OCI-LY7 (cell line): ENCODE data around the gene CYP19A1. TPM values are rescaled to one million over a fixed set of nuclear protein-coding genes. Genes with fewer than 3 reads are reported as not detected.

Source experiments
- BruUV-seq: library from RNA; stranded (reverse); fragments of 400-500 nt; replicated peaks from 2 replicates; lab custom pipeline; 2021; lab: Mats Ljungman, UMichigan
- CTCF ChIA-PET: fragments of 300-600 bp; sonication (Branson Sonifier 250); formaldehyde crosslinking; loops from one replicate; lab custom pipeline; 2022; ENCODE audit warnings: antibody characterized with exemption; ENCODE audit not compliant: unreplicated experiment; lab: Charles Lee
- POLR2A ChIA-PET: fragments of 300-600 bp; sonication (Branson Sonifier 250); formaldehyde crosslinking; loops from one replicate; lab custom pipeline; 2022; ENCODE audit warnings: antibody characterized with exemption; lab: Charles Lee
- DNase-seq: peaks from one replicate; pipeline ENCODE4 v3.0.0-alpha.2; 2015; ENCODE audit warnings: low spot score
- H2AFZ ChIP-seq: fragments of 200-600 bp; sonication (generic), shearing (Covaris generic); 2 replicates; pipeline ENCODE4 v1.6.1; 2014; ENCODE audit warnings: mild to moderate bottlenecking, antibody characterized with exemption, low read length, moderate library complexity
- H3K27ac ChIP-seq: fragments of 200-600 bp; sonication (generic); 2 replicates; pipeline ENCODE4 v1.5.1; 2014; ENCODE audit warnings: mixed run types, low read depth, mild to moderate bottlenecking, moderate library complexity, low read length, inconsistent platforms; ENCODE audit not compliant: poor library complexity, severe bottlenecking
- H3K36me3 ChIP-seq: fragments of 200-600 bp; sonication (generic); 2 replicates; pipeline ENCODE4 v1.6.1; 2014; ENCODE audit warnings: mild to moderate bottlenecking, antibody characterized with exemption, low read length, moderate library complexity, mixed read lengths; ENCODE audit not compliant: insufficient read depth
- H3K4me1 ChIP-seq: fragments of 200-600 bp; sonication (generic); 2 replicates; pipeline ENCODE4 v1.5.1; 2014; ENCODE audit warnings: mild to moderate bottlenecking, low read length; ENCODE audit not compliant: insufficient read depth, poor library complexity, severe bottlenecking
- H3K4me2 ChIP-seq: fragments of 200-600 bp; sonication (generic); 2 replicates; pipeline ENCODE4 v1.6.1; 2014; ENCODE audit warnings: mild to moderate bottlenecking, low read length
- H3K4me3 ChIP-seq: fragments of 200-600 bp; sonication (generic); 2 replicates; pipeline ENCODE4 v1.5.1; 2014; ENCODE audit warnings: mild to moderate bottlenecking, low read depth, low read length; ENCODE audit not compliant: poor library complexity, severe bottlenecking
- H3K79me2 ChIP-seq: fragments of 200-600 bp; sonication (generic); 2 replicates; pipeline ENCODE4 v1.6.1; 2016; ENCODE audit warnings: low read depth, mild to moderate bottlenecking, low read length, moderate library complexity, mixed read lengths; ENCODE audit not compliant: insufficient read depth
- H3K9me2 ChIP-seq: fragments of 200-600 bp; sonication (generic); 2 replicates; pipeline ENCODE4 v1.6.1; 2016; ENCODE audit warnings: mild to moderate bottlenecking, low read length, mixed read lengths; ENCODE audit not compliant: insufficient read depth
- H3K9me3 ChIP-seq: fragments of 200-600 bp; sonication (generic); 2 replicates; pipeline ENCODE4 v1.6.1; 2014; ENCODE audit warnings: mild to moderate bottlenecking, mixed run types, low read length, mixed read lengths
- H4K20me1 ChIP-seq: fragments of 200-600 bp; sonication (generic); 2 replicates; pipeline ENCODE4 v1.6.1; 2014; ENCODE audit warnings: mild to moderate bottlenecking, antibody characterized with exemption, low read length, moderate library complexity, mixed read lengths; ENCODE audit not compliant: insufficient read depth
- CTCF ChIP-seq: fragments of 200-600 bp; sonication (generic); conservative IDR thresholded peaks from 2 replicates; pipeline ENCODE4 v1.5.1; 2014; ENCODE audit warnings: mild to moderate bottlenecking, antibody characterized with exemption, low read length, moderate library complexity, mixed read lengths
- EZH2phosphoT487 ChIP-seq: fragments of 200-600 bp; sonication (generic); IDR thresholded peaks from 2 replicates; pipeline ENCODE4 v1.6.1; 2018; ENCODE audit warnings: low read depth, borderline replicate concordance, mild to moderate bottlenecking, mixed run types, antibody characterized with exemption, low read length, moderate library complexity, mixed read lengths
- intact Hi-C: fragments of 100-400 bp; cut with micrococcal nuclease; formaldehyde crosslinking; loops from one replicate; pipeline ENCODE4 v1.10.0; 2022; ENCODE audit not compliant: unreplicated experiment
- total RNA-seq, 2 experiments: library from RNA; depleted of rRNA in 1 of 2; stranded (reverse); fragments of >200 nt in 1 of 2; shearing (Covaris generic) in 1 of 2; gene quantifications; 2 replicates each; pipeline ENCODE4 v1.2.3, GENCODE V29; 2014 to 2022

The CYP19A1 gene
- total RNA-seq, 2 experiments from 2014 or later, result 0.13 TPM; not detected in 1

GRCh38 chr15:51333571-51333970, 4.8 kb downstream of the CYP19A1 start:
- Histone ChIP-seq H3K27ac (no peak overlapping the region), H3K79me2 (no peaks in the 10 kb centered on the region), H4K20me1 (no peaks in the 10 kb centered on the region), H3K4me2 (no peak overlapping the region), H3K4me3 (no peak overlapping the region), H3K4me1 (no peaks in the 10 kb centered on the region), H3K9me3 (no peaks in the 10 kb centered on the region), H3K36me3 (no peaks in the 10 kb centered on the region), H2AFZ (no peak overlapping the region), H3K9me2 (no peaks in the 10 kb centered on the region)
- TF ChIP-seq CTCF, result no peak
- TF ChIP-seq EZH2phosphoT487, result no peak
- no TSS peak for BruUV-seq
- CTCF ChIA-PET, result no interaction called here
- POLR2A ChIA-PET, result no interaction called here
- no peak for DNase-seq
- intact Hi-C loops, result no loop called here

- H3K9me2 ChIP-seq, result no peaks in the 10 kb centered on the region
- POLR2A ChIA-PET, result no interaction called here
- CTCF ChIA-PET, result no interaction called here
- H3K9me3 ChIP-seq, result no peaks in the 10 kb centered on the region
- no peaks in the 10 kb centered on the region for H3K79me2 ChIP-seq
- BruUV-seq, result no TSS peak
- TF ChIP-seq EZH2phosphoT487, result no peak
- no peak for TF ChIP-seq CTCF
- no peaks in the 10 kb centered on the region for H3K4me1 ChIP-seq
- no peak overlapping the region for H3K4me3 ChIP-seq
- no peak overlapping the region for H3K27ac ChIP-seq
- no peaks in the 10 kb centered on the region for H4K20me1 ChIP-seq
- no peak overlapping the region for H3K4me2 ChIP-seq
- H3K36me3 ChIP-seq, result no peaks in the 10 kb centered on the region
- no peak overlapping the region for H2AFZ ChIP-seq
- intact Hi-C loops, result no loop called here
- no peak for DNase-seq
Observed at GRCh38 chr15:51332206-51333147, 5.9 kb downstream of the CYP19A1 start.

- H3K4me2 ChIP-seq, result no peak overlapping the region
- DNase-seq, result no peak
- no TSS peak for BruUV-seq
- H3K27ac ChIP-seq, result no peak overlapping the region
- intact Hi-C loops, result no loop called here
- H3K79me2 ChIP-seq, result no peaks in the 10 kb centered on the region
- TF ChIP-seq EZH2phosphoT487 (no peak), CTCF (no peak)
- ChIA-PET POLR2A (no interaction called here), CTCF (no interaction called here)
- H4K20me1 ChIP-seq, result no peaks in the 10 kb centered on the region
- no peak overlapping the region for H3K4me3 ChIP-seq
- H3K4me1 ChIP-seq, result no peaks in the 10 kb centered on the region
- H3K36me3 ChIP-seq, result no peaks in the 10 kb centered on the region
- H2AFZ ChIP-seq, result no peak overlapping the region
- no peaks in the 10 kb centered on the region for H3K9me3 ChIP-seq
- no peaks in the 10 kb centered on the region for H3K9me2 ChIP-seq
Observed at GRCh38 chr15:51331141-51331540, 7.3 kb downstream of the CYP19A1 start.
